Mucosa of rectum (tissue), 2 donors: ENCODE results near the gene BRD7.

ENCODE experiments used
- H3K27ac ChIP-seq, 2 donors: one replicate each; pipeline ENCODE4 v1.7.0; 2013; ENCODE audit warnings: inconsistent platforms in 2 of 2, low read depth in 2 of 2, low read length in 2 of 2
- H3K27me3 ChIP-seq, 2 donors: one replicate each; pipeline ENCODE4 v1.7.0; 2013; ENCODE audit warnings: low read length in 2 of 2; ENCODE audit not compliant: control insufficient read depth in 2 of 2, insufficient read depth in 2 of 2
- H3K36me3 ChIP-seq, 2 donors: one replicate each; pipeline ENCODE4 v1.7.0; 2013; ENCODE audit warnings: low read length in 2 of 2; ENCODE audit not compliant: control insufficient read depth in 2 of 2, insufficient read depth in 2 of 2
- H3K4me1 ChIP-seq, 2 donors: one replicate each; pipeline ENCODE4 v1.7.0; 2013; ENCODE audit warnings: low read length in 2 of 2, mild to moderate bottlenecking in 1 of 2; ENCODE audit not compliant: control insufficient read depth in 2 of 2, insufficient read depth in 2 of 2
- H3K4me3 ChIP-seq, 2 donors: one replicate each; pipeline ENCODE4 v1.7.0; 2013; ENCODE audit warnings: low read length in 2 of 2
- H3K9ac ChIP-seq, 2 donors: one replicate each; pipeline ENCODE4 v1.7.0; 2013; ENCODE audit warnings: low read length in 2 of 2, low read depth in 1 of 2, mild to moderate bottlenecking in 1 of 2
- H3K9me3 ChIP-seq, 2 donors: one replicate each; pipeline ENCODE4 v1.7.0; 2013; ENCODE audit warnings: low read length in 2 of 2; ENCODE audit not compliant: control insufficient read depth in 2 of 2
- donor health status: healthy.
- donor health status: Normal muscosa, but diverticular disease.

BRD7 gene

DNA sequence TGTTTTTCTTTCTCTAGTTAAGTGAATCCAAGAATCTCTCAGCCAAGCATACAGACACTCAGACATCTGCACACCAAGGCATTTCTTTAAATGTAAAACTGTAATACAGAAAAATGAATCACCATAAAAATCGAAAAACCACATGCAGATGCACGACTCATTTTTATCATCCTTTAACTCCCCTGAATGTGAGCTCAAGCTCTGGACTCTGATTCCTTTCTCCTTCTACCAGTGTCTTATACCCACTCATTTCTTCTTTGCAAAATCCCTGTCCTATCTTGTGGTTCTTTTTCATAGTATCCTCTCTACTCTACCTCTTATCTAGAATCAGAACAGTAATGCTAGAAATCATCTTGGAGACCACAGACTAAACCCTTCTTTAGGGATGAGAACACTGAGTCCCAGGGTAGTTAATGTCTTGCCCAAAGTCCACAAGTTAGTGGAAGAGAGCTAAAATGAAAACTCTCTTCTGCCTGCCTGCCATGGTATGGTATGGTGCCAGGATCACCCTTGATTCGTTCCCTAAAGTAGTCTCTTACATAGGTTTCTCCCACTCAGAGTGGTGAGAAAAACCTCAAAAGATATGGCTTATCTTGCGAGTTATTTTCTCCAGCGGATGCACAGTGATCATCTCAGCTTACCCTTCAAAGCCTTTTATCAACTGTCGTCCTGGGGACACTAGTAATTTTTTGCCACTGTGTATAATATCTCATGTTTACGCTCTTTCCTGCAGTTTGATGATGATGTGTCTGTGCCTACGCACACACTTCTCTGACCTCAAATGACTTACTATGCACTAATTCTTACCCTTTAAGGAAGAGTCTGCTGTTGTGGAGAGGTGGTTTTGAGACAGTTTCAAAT, 30.2 kb downstream of the BRD7 start:
- Histone ChIP-seq H3K9ac (no peak overlapping the region), H3K27ac (peak overlapping the region in 1 of 2 donors; percentile 30), H3K4me1 (no peaks in the 10 kb centered on the region), H3K27me3 (no peaks in the 10 kb centered on the region), H3K4me3 (no peak overlapping the region), H3K9me3 (no peaks in the 10 kb centered on the region), H3K36me3 (peaks cover 14 to 25% of the 10 kb centered on the region in 2 donors)

GRCh38 chr16:50336884-50337283, 31.9 kb downstream of the BRD7 start:
- H3K36me3 ChIP-seq = peaks cover 26 to 34% of the 10 kb centered on the region in 2 donors
- H3K9me3 ChIP-seq = no peaks in the 10 kb centered on the region
- no peak overlapping the region for H3K9ac ChIP-seq
- H3K27ac ChIP-seq = no peak overlapping the region
- no peak overlapping the region for H3K4me3 ChIP-seq
- H3K27me3 ChIP-seq = no peaks in the 10 kb centered on the region
- no peaks in the 10 kb centered on the region for H3K4me1 ChIP-seq

GRCh38 chr16:50335196-50335958, 33.4 kb downstream of the BRD7 start:
- no peak overlapping the region for H3K27ac ChIP-seq
- no peaks in the 10 kb centered on the region for H3K9me3 ChIP-seq
- H3K36me3 ChIP-seq = peaks cover 26 to 35% of the 10 kb centered on the region in 2 donors
- no peak overlapping the region for H3K9ac ChIP-seq
- no peaks in the 10 kb centered on the region for H3K4me1 ChIP-seq
- H3K27me3 ChIP-seq = no peaks in the 10 kb centered on the region
- H3K4me3 ChIP-seq = no peak overlapping the region

DNA sequence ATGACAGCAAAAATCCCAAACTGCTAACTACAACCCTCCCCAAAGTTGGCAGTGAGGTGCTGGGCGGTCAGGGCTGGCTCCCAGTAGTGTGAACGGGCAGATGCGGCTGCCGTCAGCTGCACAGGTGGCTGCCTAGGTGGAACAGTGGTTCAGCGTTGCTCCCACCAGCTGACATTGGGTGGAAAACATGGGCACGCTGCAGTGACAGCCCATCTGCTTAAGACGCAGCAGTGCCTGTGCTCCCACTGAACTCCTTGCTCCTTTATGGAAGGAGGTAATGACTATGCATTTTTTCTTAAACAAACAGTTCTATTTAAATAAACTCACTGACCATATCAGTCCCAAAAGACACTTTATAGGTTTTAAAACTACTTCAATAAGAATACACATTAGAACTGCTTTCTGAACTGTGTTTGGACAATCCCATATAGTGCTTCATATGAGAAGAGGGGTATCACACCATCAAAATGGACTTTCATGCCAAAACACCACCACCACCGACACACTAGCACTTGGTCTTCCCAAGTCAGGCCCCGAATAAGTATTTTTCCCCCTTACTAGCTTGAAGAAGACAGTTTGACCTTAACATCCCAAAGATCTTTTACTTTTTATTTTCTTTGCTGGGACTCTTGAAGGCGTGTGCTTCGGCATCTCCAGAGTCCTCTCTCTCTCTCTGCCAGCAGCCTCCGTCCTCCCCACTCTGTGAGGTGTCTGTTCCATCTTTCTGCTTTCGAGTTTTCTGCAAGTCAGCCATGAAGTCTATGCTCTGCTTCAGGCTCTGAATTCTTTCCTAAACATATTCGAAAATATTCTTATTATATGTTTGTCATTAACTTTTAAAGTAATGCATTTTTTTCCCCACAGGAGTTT, 34.4 kb downstream of the BRD7 start:
- Histone ChIP-seq H3K4me1 (no peaks in the 10 kb centered on the region), H3K9me3 (no peaks in the 10 kb centered on the region), H3K9ac (no peak overlapping the region), H3K27ac (no peak overlapping the region), H3K36me3 (peaks cover 25 to 33% of the 10 kb centered on the region in 2 donors), H3K27me3 (no peaks in the 10 kb centered on the region), H3K4me3 (no peak overlapping the region)

- H3K4me3 ChIP-seq = no peak overlapping the region
- H3K9ac ChIP-seq = no peak overlapping the region
- no peaks in the 10 kb centered on the region for H3K9me3 ChIP-seq
- H3K27ac ChIP-seq = no peak overlapping the region
- no peaks in the 10 kb centered on the region for H3K27me3 ChIP-seq
- peaks cover 29% of the 10 kb centered on the region in 2 donors for H3K36me3 ChIP-seq
- H3K4me1 ChIP-seq = no peaks in the 10 kb centered on the region
Observed at GRCh38 chr16:50332599-50332998, 36.2 kb downstream of the BRD7 start.

GRCh38 chr16:50331570-50331969, 37.2 kb downstream of the BRD7 start:
- Histone ChIP-seq H3K4me3 (no peak overlapping the region), H3K9ac (no peak overlapping the region), H3K27ac (no peak overlapping the region), H3K4me1 (peaks cover 0 to 6% of the 10 kb centered on the region in 2 donors), H3K36me3 (peaks cover 29% of the 10 kb centered on the region in 2 donors), H3K9me3 (no peaks in the 10 kb centered on the region), H3K27me3 (no peaks in the 10 kb centered on the region)

DNA sequence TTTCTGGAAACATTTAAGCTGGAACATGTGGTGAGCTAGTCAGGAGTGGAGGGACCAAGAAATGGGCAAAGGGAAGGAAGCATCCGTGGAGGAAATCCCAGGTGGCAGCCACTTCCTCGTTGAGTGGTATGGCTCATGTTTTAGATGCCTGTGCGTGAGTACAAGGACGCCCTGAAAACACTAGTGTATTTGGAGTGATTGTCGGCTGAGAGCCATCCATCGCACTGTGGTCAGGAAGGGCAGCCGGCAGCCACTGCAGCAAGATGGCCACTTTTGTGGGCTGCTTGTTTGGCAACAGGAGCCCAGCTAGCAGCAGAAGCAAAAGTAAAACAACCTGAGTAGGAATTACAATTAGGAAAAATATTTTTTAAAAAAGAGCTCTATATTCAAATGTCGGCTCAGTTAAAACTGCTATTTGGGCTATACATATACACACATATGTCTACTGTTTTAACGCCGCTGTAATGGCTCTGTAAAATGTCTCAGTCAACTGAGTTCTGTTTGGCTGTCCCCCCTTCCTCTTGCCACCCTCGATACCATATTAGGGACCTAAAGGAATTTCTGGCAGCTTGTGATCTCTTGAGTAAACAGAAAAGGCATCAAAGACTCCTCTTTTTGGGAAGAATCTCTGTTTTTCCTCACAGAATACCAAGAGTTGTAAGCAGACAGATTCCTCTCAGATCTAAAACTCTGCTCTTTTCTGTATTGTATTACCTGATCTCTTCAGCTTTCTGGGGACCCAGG, 39.2 kb downstream of the BRD7 start:
- Histone ChIP-seq H3K36me3 (peaks cover 35 to 37% of the 10 kb centered on the region in 2 donors), H3K4me1 (peaks cover 0 to 6% of the 10 kb centered on the region in 2 donors), H3K9me3 (no peaks in the 10 kb centered on the region), H3K27ac (no peak overlapping the region), H3K4me3 (no peak overlapping the region), H3K9ac (no peak overlapping the region), H3K27me3 (no peaks in the 10 kb centered on the region)

GRCh38 chr16:50326835-50327465, 41.8 kb downstream of the BRD7 start:
- Histone ChIP-seq H3K36me3 (peaks cover 27 to 40% of the 10 kb centered on the region in 2 donors), H3K9ac (no peak overlapping the region), H3K27ac (no peak overlapping the region), H3K27me3 (no peaks in the 10 kb centered on the region), H3K9me3 (no peaks in the 10 kb centered on the region), H3K4me1 (peaks cover 0 to 8% of the 10 kb centered on the region in 2 donors), H3K4me3 (no peak overlapping the region)

DNA sequence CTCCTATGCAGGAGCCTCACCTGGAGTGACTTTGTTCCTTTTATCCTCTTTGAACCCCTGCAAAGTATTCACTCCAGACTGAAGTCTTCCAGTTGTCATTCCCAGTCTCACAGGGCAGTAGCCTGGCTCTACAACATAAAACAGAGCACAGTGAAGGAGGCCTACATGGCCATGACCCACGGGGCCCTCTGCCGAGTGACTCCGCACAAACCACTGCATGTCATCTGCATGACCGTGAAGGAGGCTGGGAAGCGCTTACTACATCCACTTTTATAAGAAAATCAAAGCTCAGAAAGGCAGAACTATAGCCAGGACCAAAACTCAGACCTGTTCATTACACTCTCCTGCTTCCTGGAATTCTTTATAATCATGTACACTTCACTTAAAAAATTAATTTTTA, 42.5 kb downstream of the BRD7 start:
- no peak overlapping the region for H3K27ac ChIP-seq

More for the DNA sequence above, 42.5 kb downstream of the BRD7 start:
- no peak overlapping the region for H3K9ac ChIP-seq
- H3K4me1 ChIP-seq = peaks cover 0 to 8% of the 10 kb centered on the region in 2 donors
- no peaks in the 10 kb centered on the region for H3K27me3 ChIP-seq
- no peak overlapping the region for H3K4me3 ChIP-seq
- H3K36me3 ChIP-seq = peaks cover 22 to 44% of the 10 kb centered on the region in 2 donors
- no peaks in the 10 kb centered on the region for H3K9me3 ChIP-seq
